ENCODE data around the gene VWA8. TPM values are rescaled to one million over a fixed set of nuclear protein-coding genes. Genes with fewer than 3 reads are reported as not detected.
A peak's percentile ranks its signal among the peaks of the same experiment; 100 is the strongest.

The VWA8 gene
- total RNA-seq, 3 donors from 2014 or later = 18.4 to 43.5 (median 34.7) TPM

GRCh38 chr13:41550276-41550675 is 410.6 kb downstream of the VWA8 start:
- TF ChIP-seq CTCF (IDR thresholded peaks at IDR 0.05) (no peak), POLR2AphosphoS5 (IDR thresholded peaks at IDR 0.05) (no peak), POLR2A (IDR thresholded peaks at IDR 0.05) (no peak)
- no peaks in the 10 kb centered on the region for H3K27me3 ChIP-seq
- no peak overlapping the region for H3K27ac ChIP-seq
- no peaks in the 10 kb centered on the region for H3K36me3 ChIP-seq
- H3K4me3 ChIP-seq = no peak overlapping the region
- H3K9me3 ChIP-seq = no peaks in the 10 kb centered on the region
- no peak for DNase-seq (ENCODE audit: low spot score in 2 of 2)
- intact Hi-C loops (cut with DNase I; ENCODE audit: low total_unique reads) = no loop called here
- no peaks in the 10 kb centered on the region for H3K4me1 ChIP-seq

DNA sequence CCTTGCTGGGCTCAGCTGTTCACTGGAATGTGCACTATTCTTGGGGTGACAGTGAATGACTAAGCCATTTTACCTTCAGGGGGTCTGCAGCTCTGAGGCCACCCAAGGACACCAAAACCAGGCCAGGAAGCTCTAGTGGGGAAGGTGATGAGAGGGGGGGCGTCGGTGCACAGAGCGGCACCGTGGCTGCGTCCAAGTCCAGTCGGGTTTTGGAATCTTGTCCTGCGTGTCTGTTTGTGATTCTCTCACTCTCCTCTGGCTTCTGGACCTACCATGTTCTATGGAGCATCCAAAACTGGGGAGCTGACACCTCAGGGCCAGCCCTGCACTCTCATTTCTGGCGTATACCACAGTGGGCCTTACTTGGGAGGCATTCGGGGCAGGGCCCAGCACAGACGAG is 411.4 kb downstream of the VWA8 start:
- H3K4me3 ChIP-seq = no peak overlapping the region
- intact Hi-C loops (cut with DNase I; ENCODE audit: low total_unique reads) = no loop called here
- TF ChIP-seq POLR2AphosphoS5 (IDR thresholded peaks at IDR 0.05) (no peak), CTCF (IDR thresholded peaks at IDR 0.05) (no peak), POLR2A (IDR thresholded peaks at IDR 0.05) (no peak)
- no peak for DNase-seq (ENCODE audit: low spot score in 2 of 2)
- H3K27ac ChIP-seq = no peak overlapping the region
- H3K4me1 ChIP-seq = no peaks in the 10 kb centered on the region
- H3K27me3 ChIP-seq = no peaks in the 10 kb centered on the region
- no peaks in the 10 kb centered on the region for H3K36me3 ChIP-seq
- H3K9me3 ChIP-seq = no peaks in the 10 kb centered on the region

DNA sequence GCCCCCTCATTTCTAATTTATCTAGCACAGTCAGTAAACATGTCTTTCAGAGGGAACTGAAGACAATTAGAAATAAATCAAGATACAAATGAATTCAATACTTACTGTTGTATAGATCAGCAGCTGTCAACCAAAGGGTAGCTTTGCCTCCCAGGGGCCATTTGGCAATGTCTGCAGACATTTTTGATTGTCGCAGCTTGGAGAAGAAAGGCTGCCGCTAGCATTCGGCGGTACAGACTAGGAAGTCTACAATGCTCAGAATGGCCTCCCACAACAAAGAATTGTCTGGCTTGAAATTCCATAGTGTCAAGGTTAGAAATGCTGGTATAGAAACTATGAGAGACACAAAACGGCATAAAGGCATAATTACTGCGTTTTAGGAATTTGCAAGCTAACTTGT is 412.0 kb downstream of the VWA8 start:
- Histone ChIP-seq H3K4me3 (no peak overlapping the region), H3K27ac (no peak overlapping the region), H3K4me1 (no peaks in the 10 kb centered on the region), H3K9me3 (no peaks in the 10 kb centered on the region), H3K27me3 (no peaks in the 10 kb centered on the region), H3K36me3 (no peaks in the 10 kb centered on the region)
- no peak for TF ChIP-seq CTCF (IDR thresholded peaks at IDR 0.05)
- TF ChIP-seq POLR2AphosphoS5 (IDR thresholded peaks at IDR 0.05) = no peak
- no peak for TF ChIP-seq POLR2A (IDR thresholded peaks at IDR 0.05)
- intact Hi-C loops (cut with DNase I; ENCODE audit: low total_unique reads) = no loop called here
- DNase-seq (ENCODE audit: low spot score in 2 of 2) = no peak

DNA sequence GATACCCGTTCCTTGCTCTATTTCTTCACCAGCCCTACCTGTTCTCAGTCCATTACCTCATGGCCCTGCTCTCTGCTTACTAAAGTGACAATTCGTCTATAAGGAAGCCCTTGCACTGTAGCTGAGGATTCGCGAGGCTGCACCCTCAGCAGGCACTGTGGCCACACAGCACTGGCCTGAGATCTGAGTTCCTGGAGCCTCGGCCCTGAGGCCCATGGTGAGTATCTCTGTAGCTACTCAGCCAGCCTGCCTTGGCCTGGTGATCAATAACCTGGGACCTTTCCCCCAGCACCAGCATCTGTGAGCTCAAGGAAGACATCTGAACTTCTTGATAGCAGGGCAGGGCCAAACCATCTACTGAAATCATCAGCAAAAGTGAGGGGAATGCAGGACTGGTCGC is 412.9 kb downstream of the VWA8 start:
- TF ChIP-seq POLR2AphosphoS5 (IDR thresholded peaks at IDR 0.05) = no peak
- no peak for TF ChIP-seq POLR2A (IDR thresholded peaks at IDR 0.05)
- no peak for TF ChIP-seq CTCF (IDR thresholded peaks at IDR 0.05)

DNA sequence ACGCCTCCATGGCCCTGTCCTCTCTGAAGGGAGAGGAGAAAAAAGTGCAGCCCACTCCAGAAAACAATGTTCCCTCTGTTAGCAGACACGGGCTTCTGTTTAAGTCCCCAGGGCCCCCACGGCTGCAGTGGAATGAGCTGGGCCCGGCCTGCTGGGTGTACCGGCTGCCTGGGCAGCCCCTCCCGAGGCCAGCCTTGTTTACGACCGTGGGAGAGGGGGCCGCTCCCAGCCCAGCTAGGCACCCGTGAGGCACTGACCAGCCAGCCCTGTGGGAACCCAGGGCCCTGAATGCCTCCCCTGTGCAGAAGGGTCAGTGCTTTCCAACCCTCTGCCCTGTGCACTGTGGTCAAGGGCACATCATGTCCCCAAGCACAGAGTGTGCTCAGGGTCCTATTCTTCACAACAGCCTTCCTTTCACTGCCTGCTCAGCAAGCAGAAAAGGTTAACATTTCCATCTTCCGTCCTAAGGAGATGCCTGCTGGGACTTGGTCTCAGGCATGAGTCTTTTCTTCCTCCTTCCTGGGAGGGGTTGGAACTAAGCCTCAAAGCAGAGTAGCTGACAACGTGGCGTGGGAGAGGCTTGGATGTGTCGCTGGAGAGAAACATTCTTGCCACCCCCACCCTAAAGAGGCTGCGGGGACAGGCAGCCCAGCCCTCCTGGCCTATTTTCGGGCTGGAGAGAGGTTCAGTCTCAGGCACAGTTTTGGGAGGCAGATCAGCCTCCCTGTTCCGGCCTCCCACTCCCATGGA is 413.5 kb downstream of the VWA8 start:
- Histone ChIP-seq H3K4me1 (no peaks in the 10 kb centered on the region), H3K27me3 (no peaks in the 10 kb centered on the region), H3K9me3 (no peaks in the 10 kb centered on the region), H3K36me3 (no peaks in the 10 kb centered on the region), H3K4me3 (peak overlapping the region in 1 of 3 donors; percentile 48), H3K27ac (peak overlapping the region; percentile 31 to 62)
- TF ChIP-seq POLR2A (IDR thresholded peaks at IDR 0.05) = no peak
- no peak for TF ChIP-seq CTCF (IDR thresholded peaks at IDR 0.05)
- TF ChIP-seq POLR2AphosphoS5 (IDR thresholded peaks at IDR 0.05) = peak in 1 of 3 donors; percentile 67
- intact Hi-C loops (cut with DNase I; ENCODE audit: low total_unique reads) = no loop called here
- DNase-seq (ENCODE audit: low spot score in 2 of 2) = no peak

More for the DNA sequence above, 412.9 kb downstream of the VWA8 start:
- Histone ChIP-seq H3K27ac (peak overlapping the region; percentile 31 to 62), H3K4me3 (no peak overlapping the region), H3K27me3 (no peaks in the 10 kb centered on the region), H3K9me3 (no peaks in the 10 kb centered on the region), H3K36me3 (no peaks in the 10 kb centered on the region), H3K4me1 (no peaks in the 10 kb centered on the region)
- intact Hi-C loops (cut with DNase I; ENCODE audit: low total_unique reads) = no loop called here
- no peak for DNase-seq (ENCODE audit: low spot score in 2 of 2)

Data from breast epithelium (tissue), 4 donors.